ACHN (cell line): ENCODE data around the gene ST7.
A peak's percentile ranks its signal among the peaks of the same experiment; 100 is the strongest.
"Not testable (repeated sequence)": the region's sequence is repeated elsewhere in the genome, so short reads cannot be mapped to it uniquely, and the experiment has no call there.

Experiments used
- DNase-seq: peaks from one replicate; pipeline ENCODE4 v3.0.0-alpha.2; 2015
- in situ Hi-C: cut with HindIII; loops from 2 replicates; pipeline ENCODE4 v1.10.0; 2017; ENCODE audit warnings: low sequenced_read_pairs, low pct_ligation_motif_present, low pct_unique_long_range_greater_than_20kb

The ST7 gene

GRCh38 chr7:116969371-116969902, 16.1 kb downstream of the ST7 start:
- in situ Hi-C loops: no loop called here
- DNase-seq: no peak

GRCh38 chr7:116970238-116970910, 17.1 kb downstream of the ST7 start:
- no peak for DNase-seq
- in situ Hi-C loops: no loop called here

- DNase-seq, in situ Hi-C loops: not testable (repeated sequence)
These were observed 17.9 kb downstream of the ST7 start for GRCh38 chr7:116971153-116971552.

GRCh38 chr7:116971869-116972268, 18.6 kb downstream of the ST7 start:
- no peak for DNase-seq
- in situ Hi-C loops: no loop called here

- in situ Hi-C loops, DNase-seq: not testable (repeated sequence)
These were observed 21.7 kb downstream of the ST7 start for GRCh38 chr7:116975024-116975423.

GRCh38 chr7:116977172-116977571, 23.9 kb downstream of the ST7 start:
- in situ Hi-C loops: no loop called here
- DNase-seq: no peak

GRCh38 chr7:116978006-116978405, 24.7 kb downstream of the ST7 start:
- no peak for DNase-seq
- in situ Hi-C loops: no loop called here

- no peak for DNase-seq
These were observed 26.1 kb downstream of the ST7 start for GRCh38 chr7:116979430-116979829.

GRCh38 chr7:116980354-116980753, 27.1 kb downstream of the ST7 start:
- in situ Hi-C loops: no loop called here
- DNase-seq: no peak

More at GRCh38 chr7:116979430-116979829, 26.1 kb downstream of the ST7 start:
- in situ Hi-C loops: no loop called here

GRCh38 chr7:116981939-116982338, 28.6 kb downstream of the ST7 start:
- DNase-seq: no peak
- in situ Hi-C loops: no loop called here

- in situ Hi-C loops: no loop called here
- DNase-seq: no peak
These were observed 31.2 kb downstream of the ST7 start for GRCh38 chr7:116984511-116984910.

- DNase-seq: peak; percentile 58
- in situ Hi-C loops: no loop called here
These were observed 31.6 kb downstream of the ST7 start for GRCh38 chr7:116984917-116985316.

GRCh38 chr7:116985575-116985974, 32.3 kb downstream of the ST7 start:
- in situ Hi-C loops: no loop called here
- DNase-seq: no peak

GRCh38 chr7:116986611-116987565, 33.6 kb downstream of the ST7 start:
- no peak for DNase-seq
- in situ Hi-C loops: no loop called here

- DNase-seq: peak; percentile 33
- in situ Hi-C loops: no loop called here
These were observed 35.2 kb downstream of the ST7 start for GRCh38 chr7:116988363-116988989.

GRCh38 chr7:116990056-116990455, 36.8 kb downstream of the ST7 start:
- DNase-seq: no peak
- in situ Hi-C loops: no loop called here

- in situ Hi-C loops: no loop called here
These were observed 37.9 kb downstream of the ST7 start for GRCh38 chr7:116991233-116991632.

GRCh38 chr7:116994611-116995010, 41.3 kb downstream of the ST7 start:
- in situ Hi-C loops: no loop called here
- DNase-seq: no peak

More at GRCh38 chr7:116991233-116991632, 37.9 kb downstream of the ST7 start:
- no peak for DNase-seq

- in situ Hi-C loops: no loop called here
- no peak for DNase-seq
These were observed 44.7 kb downstream of the ST7 start for GRCh38 chr7:116997972-116998371.
